HG03280 (cell line): ENCODE data around the gene GDAP2.
"Not testable (repeated sequence)": the region's sequence is repeated elsewhere in the genome, so short reads cannot be mapped to it uniquely, and the experiment has no call there.

Experiments used
- ATAC-seq: cut with Tn5 transposase; IDR thresholded peaks from one replicate; pipeline ENCODE4 v1.9.1; 2021; ENCODE audit warnings: mild to moderate bottlenecking, moderate library complexity; ENCODE audit not compliant: unreplicated experiment

Gene GDAP2

DNA sequence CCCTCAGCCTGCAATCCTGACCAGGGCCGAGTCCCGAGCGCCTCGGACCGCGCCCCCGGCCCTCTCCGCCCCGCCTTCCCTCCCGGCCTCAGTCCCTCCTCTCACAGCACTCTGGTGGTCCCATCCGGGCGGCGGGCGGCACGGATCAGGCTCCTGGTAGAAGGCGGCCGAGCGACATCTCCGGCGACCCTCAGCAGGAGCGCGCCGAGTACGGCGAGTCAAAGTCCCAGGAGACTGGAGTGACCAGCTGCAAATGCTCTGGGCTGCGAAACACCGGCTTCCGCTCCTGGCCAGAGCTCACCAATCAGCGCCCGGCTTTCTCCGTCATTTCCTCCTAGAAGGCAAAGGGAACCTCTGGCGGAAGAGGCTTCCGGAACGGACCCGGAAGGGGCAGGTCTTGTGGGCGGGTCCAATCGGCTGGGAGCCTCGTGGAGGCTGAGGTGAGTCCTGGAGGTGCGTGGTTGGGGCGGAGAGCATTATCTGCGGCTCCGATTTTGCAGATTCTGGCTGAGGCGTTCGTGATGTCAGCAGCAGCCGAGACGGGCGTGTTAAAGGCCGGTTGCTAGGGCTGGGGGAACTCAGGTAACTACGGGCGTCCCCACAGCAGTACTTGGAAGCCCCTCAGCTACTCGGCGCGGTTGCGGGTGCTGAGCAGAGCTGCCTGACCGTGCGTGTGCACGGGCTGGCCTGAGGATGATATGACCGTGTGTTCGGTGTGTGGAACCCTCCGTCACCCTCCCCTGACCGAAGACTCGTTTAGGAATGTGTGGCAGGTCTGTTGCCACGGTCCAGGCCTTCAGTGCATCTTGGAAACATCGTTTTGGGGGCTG lies at the start of gene GDAP2, which contains the start of gene WDR3:
Gene GDAP2 (minus strand): TSS at position 279 of the 830 bp plus-strand sequence. CDS start 9,264 bp downstream, outside the sequence.
Gene WDR3 (plus strand): TSS at position 397 of the 830 bp plus-strand sequence. CDS start 3,581 bp downstream, outside the sequence.
- peak; percentile 97 for ATAC-seq

GRCh38 chr1:117976381-117976780 lies 47.0 kb upstream of the GDAP2 start:
- no peak for ATAC-seq

DNA sequence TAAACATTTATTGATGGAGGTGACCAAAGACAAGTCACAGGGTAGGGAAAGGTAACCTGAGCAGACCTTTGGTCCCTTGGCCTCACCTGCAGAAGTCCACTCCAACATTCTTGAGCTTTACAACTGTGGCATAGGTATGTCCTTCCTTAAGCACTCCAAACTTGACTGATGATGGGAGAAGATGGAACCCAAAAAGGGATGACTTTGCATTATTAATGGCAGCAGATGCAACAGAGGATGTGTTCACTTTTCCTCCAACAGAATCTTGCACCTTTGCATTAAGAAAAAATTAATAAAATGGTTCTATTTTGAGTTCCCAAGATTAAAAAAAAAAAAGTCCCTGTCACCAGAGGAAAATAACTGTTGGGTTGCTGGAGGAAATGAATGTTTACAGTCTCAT lies 42.4 kb upstream of the GDAP2 start:
- no peak for ATAC-seq

GRCh38 chr1:117970252-117970651 lies 40.8 kb upstream of the GDAP2 start:
- no peak for ATAC-seq

DNA sequence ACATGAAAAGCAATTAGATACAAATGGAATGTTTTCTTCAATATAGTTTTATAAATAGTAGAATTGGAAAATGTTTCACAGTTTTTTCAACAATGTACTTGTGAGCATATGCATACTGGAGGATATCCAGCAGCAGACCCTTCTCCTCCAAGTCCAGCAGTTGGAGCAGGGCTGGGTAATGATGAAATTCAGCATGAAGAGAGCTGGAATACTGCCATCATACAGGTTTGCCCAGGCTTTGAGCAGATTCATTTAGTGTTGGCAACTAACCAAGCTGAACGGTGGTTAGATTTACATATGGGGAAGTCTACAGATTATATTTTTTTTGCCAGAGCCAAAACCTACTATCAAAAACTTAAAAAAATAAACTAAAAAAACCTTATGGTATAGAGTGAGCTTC lies 38.5 kb upstream of the GDAP2 start:
- ATAC-seq = no peak

GRCh38 chr1:117967477-117967876 lies 38.1 kb upstream of the GDAP2 start:
- ATAC-seq = no peak

DNA sequence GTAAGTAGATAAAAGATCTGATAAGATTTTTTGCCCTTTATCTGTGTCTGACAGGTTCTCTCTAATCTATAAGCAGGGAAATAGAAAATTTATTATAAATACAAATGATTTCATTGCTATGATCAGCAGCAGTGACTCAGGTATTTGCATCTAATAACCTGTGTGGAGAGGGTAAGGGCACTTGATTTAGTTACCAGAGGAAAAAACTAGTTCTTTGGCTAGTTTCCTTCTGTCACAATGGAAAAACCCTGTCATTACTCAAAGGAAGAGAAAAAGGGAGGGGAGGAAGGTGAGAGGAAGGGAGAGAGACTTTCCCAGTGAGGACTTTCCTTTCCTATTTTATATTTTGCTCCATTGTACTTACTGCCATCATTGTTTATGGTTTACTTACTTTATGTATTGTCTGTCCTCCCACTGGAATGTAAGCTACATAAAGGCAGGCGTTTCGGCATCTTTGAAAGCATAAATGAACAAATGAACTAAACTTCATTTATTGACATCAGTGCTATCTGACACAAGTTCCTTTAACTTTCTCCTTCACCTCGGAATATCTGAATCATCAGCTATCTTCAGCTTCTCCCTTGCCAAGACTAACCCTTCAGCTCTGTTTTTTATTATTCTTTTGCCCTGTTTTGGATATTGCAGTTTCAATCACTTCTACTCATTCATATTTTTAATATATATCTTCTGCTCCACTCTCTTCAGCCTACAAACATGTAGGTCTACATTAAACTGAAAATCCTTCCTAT lies 35.0 kb upstream of the GDAP2 start:
- no peak for ATAC-seq

DNA sequence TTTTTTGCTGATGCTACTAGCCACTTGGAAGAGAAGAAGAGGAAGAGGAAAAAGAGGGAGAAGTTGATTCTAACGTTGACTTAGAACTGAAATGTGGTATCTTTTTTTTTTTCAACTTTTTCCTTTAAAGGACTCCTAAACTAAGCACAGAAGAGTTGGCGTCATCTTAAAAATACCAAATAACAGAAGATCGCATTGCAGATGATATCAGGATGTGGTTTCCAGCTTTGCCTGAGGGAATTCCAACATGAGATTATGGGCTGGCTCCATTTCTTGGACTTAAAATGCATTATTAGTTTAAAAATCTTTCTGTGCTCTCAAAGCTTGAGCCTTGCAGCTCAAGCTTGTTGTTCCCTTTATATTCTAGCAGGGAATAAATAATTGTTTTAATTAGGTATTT lies 29.9 kb upstream of the GDAP2 start:
- no peak for ATAC-seq

DNA sequence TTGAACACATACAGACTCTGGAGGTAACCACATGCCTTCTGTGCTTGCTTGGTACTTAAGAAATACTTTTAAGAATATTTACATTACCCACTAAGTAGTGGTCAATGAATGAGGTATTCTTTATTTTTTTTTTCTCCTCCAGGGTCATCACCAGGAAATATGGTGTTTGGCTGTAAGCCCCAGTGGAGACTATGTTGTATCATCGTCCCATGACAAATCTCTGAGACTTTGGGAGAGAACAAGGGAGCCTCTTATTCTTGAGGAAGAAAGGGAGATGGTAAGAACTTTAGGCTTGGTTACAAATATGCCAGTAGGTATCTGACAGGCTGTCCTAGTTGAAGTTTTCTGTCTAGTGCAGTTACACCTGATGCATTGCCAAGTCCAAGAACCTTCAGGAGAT lies 23.0 kb upstream of the GDAP2 start:
- no peak for ATAC-seq

GRCh38 chr1:117942293-117942692 lies 12.9 kb upstream of the GDAP2 start:
- ATAC-seq = no peak

DNA sequence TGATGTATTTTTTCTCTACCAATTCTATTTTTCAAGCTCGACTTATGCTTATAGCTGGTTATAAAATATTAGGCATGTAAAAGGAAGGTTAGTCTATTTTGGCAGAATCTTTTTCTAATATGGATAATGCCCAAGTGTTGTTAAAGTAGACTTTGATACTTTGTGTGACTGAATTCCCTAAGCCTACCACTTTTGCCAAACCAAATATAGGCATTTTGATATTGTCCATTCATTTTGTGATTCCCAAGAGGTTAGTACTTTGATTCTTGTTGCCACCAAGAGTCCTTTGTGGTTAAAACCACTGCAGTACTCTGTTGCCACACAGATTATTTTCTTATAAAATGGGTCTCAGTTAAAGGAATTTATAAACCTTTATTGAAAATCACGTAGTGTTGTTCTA lies 4.3 kb upstream of the GDAP2 start:
- no peak for ATAC-seq

- no peak for ATAC-seq
These were observed 3.2 kb upstream of the GDAP2 start for GRCh38 chr1:117932576-117932975.

DNA sequence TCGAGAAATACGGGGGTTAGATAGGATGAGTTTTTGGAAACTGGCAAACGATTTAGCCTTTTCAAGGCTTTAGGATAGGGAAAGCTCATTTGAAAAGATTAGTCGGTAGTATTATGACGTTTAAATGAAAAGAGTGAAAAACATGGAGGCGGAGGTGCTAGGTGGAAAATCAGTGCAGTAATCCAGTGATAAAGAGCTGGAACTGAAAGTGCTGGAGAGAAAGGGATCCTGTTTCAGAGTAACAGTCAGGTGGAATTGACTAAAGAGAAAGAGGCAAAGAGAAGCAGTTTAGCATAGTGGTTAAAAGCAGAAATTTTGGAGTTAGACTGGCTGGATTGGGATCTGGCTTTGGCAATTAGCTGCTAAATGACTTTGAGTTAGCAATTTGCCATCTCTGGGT lies 1.1 kb upstream of the GDAP2 start:
- ATAC-seq = no peak

DNA sequence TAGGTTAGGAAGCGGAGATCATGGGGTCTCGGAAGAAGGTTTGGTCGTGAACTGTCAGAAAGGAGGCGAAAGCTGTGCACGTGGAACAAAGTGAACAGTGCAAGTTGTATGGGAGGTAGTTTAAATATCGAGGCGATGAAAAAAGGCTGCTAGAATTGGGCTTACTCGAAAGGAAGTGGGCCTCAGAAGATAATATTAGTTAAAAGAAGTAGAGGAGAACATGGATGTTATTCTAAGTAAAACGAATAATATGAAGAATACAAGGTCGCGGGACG lies 689 bp upstream of the GDAP2 start:
- ATAC-seq = no peak

DNA sequence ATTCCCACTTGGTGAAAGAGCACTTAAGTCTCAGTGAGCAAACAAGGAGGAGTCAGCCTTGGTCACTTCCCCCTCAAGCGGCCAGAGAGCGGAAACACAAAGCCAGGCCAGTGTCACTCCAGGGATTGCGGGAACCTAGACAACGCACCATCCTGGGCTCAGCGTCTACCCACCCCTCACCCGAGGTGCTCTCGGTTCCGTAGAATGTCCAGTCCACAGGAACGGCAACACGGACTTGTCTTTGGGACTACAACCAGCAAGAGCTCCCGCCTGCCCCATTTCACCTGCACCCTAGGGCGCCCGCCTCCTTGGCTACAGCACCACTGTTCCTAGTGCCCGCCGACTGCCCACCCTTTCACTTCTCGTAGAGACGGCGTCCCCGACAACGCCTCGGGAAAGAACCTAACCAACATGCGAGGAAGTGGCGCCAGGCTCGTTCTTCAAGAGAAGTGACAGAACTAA lies 509 bp downstream of the GDAP2 start:
- peak; percentile 30 for ATAC-seq

GRCh38 chr1:117925981-117926380 lies 3.4 kb downstream of the GDAP2 start:
- ATAC-seq = no peak

DNA sequence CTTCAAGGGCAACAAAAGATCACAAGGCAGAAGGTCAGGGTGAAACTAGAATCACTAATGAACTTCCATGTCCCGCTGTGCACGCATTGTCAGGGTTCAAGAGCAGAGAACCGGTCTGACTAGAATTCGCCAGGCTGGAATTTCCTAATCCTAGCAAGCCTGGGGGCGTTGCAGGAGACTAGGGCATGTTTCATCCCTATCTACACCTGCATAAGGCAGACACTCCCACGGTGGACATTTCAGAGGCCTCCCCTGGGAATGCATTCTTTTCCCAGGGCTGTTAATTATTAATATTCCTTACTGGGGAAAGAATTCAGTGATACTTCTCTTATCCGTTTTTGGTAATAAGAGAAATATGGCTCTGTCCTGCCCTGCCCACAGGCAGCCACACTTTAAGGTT lies 6.7 kb downstream of the GDAP2 start:
- not testable (repeated sequence) for ATAC-seq

- no peak for ATAC-seq
These were observed 7.4 kb downstream of the GDAP2 start for GRCh38 chr1:117921991-117922390.

DNA sequence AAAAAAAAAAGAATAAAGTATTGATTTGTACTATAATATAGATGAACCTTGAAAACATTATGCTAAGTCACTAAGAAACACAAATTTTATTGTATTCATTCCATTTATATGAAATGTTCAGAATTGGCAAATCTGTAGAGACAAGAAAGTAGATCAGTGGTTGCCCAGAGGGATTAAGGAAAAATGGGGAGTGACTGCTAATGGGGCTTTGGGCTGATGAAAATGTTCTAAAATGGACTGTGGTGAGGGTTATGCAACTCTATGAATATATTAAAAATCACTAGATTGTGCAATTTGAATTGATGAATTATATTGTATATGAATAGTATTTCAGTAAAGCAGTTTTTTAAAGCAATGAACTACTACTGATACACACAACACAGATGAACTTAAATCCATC lies 10.0 kb downstream of the GDAP2 start:
- no peak for ATAC-seq

GRCh38 chr1:117911051-117911450 lies 18.4 kb downstream of the GDAP2 start:
- no peak for ATAC-seq

DNA sequence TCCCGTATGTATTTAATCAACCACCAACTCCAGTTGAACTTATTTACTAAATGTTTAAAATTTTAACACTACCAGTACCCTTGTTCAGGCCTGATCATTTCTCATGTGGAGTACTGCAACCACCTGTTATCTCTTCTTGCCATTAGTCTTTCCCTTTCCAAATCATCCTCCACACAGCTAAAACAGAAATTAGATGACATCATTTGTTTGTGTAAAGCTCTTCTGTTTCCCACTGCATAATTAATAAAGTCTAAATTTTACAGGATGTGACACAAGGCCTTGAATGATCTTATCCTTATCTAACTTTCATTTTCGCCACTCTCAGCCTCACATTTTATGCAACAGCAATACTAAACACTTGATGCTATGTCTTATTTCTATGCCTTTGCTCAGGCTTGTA lies 24.4 kb downstream of the GDAP2 start:
- ATAC-seq = no peak

- no peak for ATAC-seq
These were observed 24.9 kb downstream of the GDAP2 start for GRCh38 chr1:117904485-117904884.
